Mesenchymal stem cell (in vitro differentiated cells and primary cell): Measurements from ENCODE around the gene FAM168B.

ENCODE experiments used
- DNase-seq: peaks from one replicate; pipeline ENCODE4 v3.0.0-alpha.2; 2013
- H2AFZ ChIP-seq: one replicate; pipeline ENCODE4 v1.6.1; 2013; ENCODE audit warnings: low read depth, mild to moderate bottlenecking, control low read depth, inconsistent platforms, low read length, moderate library complexity
- H2AK5ac ChIP-seq: 2 replicates; pipeline ENCODE4 v1.6.1; 2013; ENCODE audit warnings: low read length, moderate library complexity, mild to moderate bottlenecking, inconsistent platforms; ENCODE audit not compliant: severe bottlenecking
- H2BK120ac ChIP-seq: one replicate; pipeline ENCODE4 v1.6.1; 2013; ENCODE audit warnings: low read depth, mild to moderate bottlenecking, inconsistent platforms, low read length, moderate library complexity
- H2BK12ac ChIP-seq, 2 experiments: one replicate each; pipeline ENCODE4 v1.6.1; 2013; ENCODE audit warnings: inconsistent platforms in 2 of 2, low read length in 2 of 2, mild to moderate bottlenecking in 2 of 2, moderate library complexity in 2 of 2, control low read depth in 1 of 2
- H2BK15ac ChIP-seq: one replicate; pipeline ENCODE4 v1.6.1; 2013; ENCODE audit warnings: mild to moderate bottlenecking, low read depth, inconsistent platforms; ENCODE audit not compliant: poor library complexity, severe bottlenecking
- H2BK5ac ChIP-seq: 2 replicates; pipeline ENCODE4 v1.6.1; 2013; ENCODE audit warnings: low read depth, mild to moderate bottlenecking, low read length, control low read depth, inconsistent platforms; ENCODE audit not compliant: poor library complexity, severe bottlenecking
- H3K14ac ChIP-seq, 2 experiments: one replicate each; pipeline ENCODE4 v1.6.1; 2013; ENCODE audit warnings: inconsistent platforms in 2 of 2, low read length in 2 of 2, control low read depth in 1 of 2, mild to moderate bottlenecking in 1 of 2, moderate library complexity in 1 of 2
- H3K18ac ChIP-seq, 2 experiments: one replicate each; pipeline ENCODE4 v1.6.1; 2013; ENCODE audit warnings: inconsistent platforms in 2 of 2, low read length in 2 of 2, control low read depth in 1 of 2, low read depth in 1 of 2, mild to moderate bottlenecking in 1 of 2
- H3K23ac ChIP-seq, 2 experiments: one replicate each; pipeline ENCODE4 v1.6.1; 2013; ENCODE audit warnings: inconsistent platforms in 2 of 2, low read length in 2 of 2, mild to moderate bottlenecking in 2 of 2, moderate library complexity in 2 of 2, control low read depth in 1 of 2
- H3K27ac ChIP-seq: 2 replicates; pipeline ENCODE4 v1.5.1; 2013; ENCODE audit warnings: mild to moderate bottlenecking, moderate library complexity, low read length, control low read depth, inconsistent platforms; ENCODE audit not compliant: poor library complexity, severe bottlenecking
- H3K27me3 ChIP-seq, 2 experiments: 2 replicates each; pipeline versions ENCODE4 v1.6.1 to v1.7.0; 2013; ENCODE audit warnings: low read length in 2 of 2, mild to moderate bottlenecking in 2 of 2, moderate library complexity in 2 of 2, control low read depth in 1 of 2, inconsistent platforms in 1 of 2; ENCODE audit not compliant: control insufficient read depth in 1 of 2, insufficient read depth in 1 of 2
- H3K36me3 ChIP-seq, 2 experiments: 2 replicates each; pipeline versions ENCODE4 v1.6.1 to v1.7.0; 2013; ENCODE audit warnings: low read length in 2 of 2, control low read depth in 1 of 2, inconsistent platforms in 1 of 2, low read depth in 1 of 2, mild to moderate bottlenecking in 1 of 2; ENCODE audit not compliant: insufficient read depth in 2 of 2, control insufficient read depth in 1 of 2
- H3K4ac ChIP-seq, 2 experiments: one replicate each; pipeline ENCODE4 v1.6.1; 2013; ENCODE audit warnings: inconsistent platforms in 2 of 2, low read length in 2 of 2, mild to moderate bottlenecking in 2 of 2, moderate library complexity in 2 of 2, control low read depth in 1 of 2, low read depth in 1 of 2
- H3K4me1 ChIP-seq: 2 replicates; pipeline ENCODE4 v1.6.1; 2013; ENCODE audit warnings: low read depth, low read length, control low read depth; ENCODE audit not compliant: control insufficient read depth, insufficient read depth
- H3K4me2 ChIP-seq: 2 replicates; pipeline ENCODE4 v1.6.1; 2013; ENCODE audit warnings: low read length, mild to moderate bottlenecking, inconsistent platforms; ENCODE audit not compliant: poor library complexity, severe bottlenecking
- H3K4me3 ChIP-seq, 2 experiments: 2 replicates each; pipeline versions ENCODE4 v1.5.1 to v1.7.0; 2013; ENCODE audit warnings: low read length in 2 of 2, mild to moderate bottlenecking in 2 of 2, control low read depth in 1 of 2, low read depth in 1 of 2; ENCODE audit not compliant: insufficient read depth in 1 of 2
- H3K79me1 ChIP-seq: replicated peaks from 2 replicates; pipeline ENCODE4 v1.6.1; 2013; ENCODE audit warnings: mild to moderate bottlenecking, control low read depth, low read length, inconsistent platforms; ENCODE audit not compliant: poor library complexity, severe bottlenecking
- H3K9ac ChIP-seq: 2 replicates; pipeline ENCODE4 v1.7.0; 2013; ENCODE audit warnings: mild to moderate bottlenecking, low read length, moderate library complexity
- H3K9me3 ChIP-seq: 2 replicates; pipeline ENCODE4 v1.7.0; 2013; ENCODE audit warnings: mild to moderate bottlenecking, low read length; ENCODE audit not compliant: control insufficient read depth
- H4K8ac ChIP-seq: one replicate; pipeline ENCODE4 v1.6.1; 2013; ENCODE audit warnings: inconsistent platforms, mild to moderate bottlenecking, low read length, moderate library complexity
- H4K91ac ChIP-seq: one replicate; pipeline ENCODE4 v1.6.1; 2013; ENCODE audit warnings: mild to moderate bottlenecking, low read length, inconsistent platforms
- WGBS: methylation state at CpG from one replicate; pipeline ENCODE4 v1.1.7; 2013; ENCODE audit warnings: mixed read lengths; 5-methylcytosine and 5-hydroxymethylcytosine counted together

Gene FAM168B

GRCh38 chr2:131112529-131112928, 19.3 kb upstream of the FAM168B start:
- no peak overlapping the region for H3K14ac ChIP-seq
- H4K8ac ChIP-seq: no peak overlapping the region
- H3K9me3 ChIP-seq: no peaks in the 10 kb centered on the region
- no peak overlapping the region for H2AK5ac ChIP-seq
- no peak overlapping the region for H3K27ac ChIP-seq
- H3K4me2 ChIP-seq: no peak overlapping the region
- H2AFZ ChIP-seq: no peak overlapping the region
- no peak overlapping the region for H4K91ac ChIP-seq
- no peak overlapping the region for H2BK15ac ChIP-seq
- no peak overlapping the region for H3K4ac ChIP-seq
- no peaks in the 10 kb centered on the region for H3K27me3 ChIP-seq
- H3K9ac ChIP-seq: no peak overlapping the region
- H2BK5ac ChIP-seq: no peak overlapping the region
- H3K36me3 ChIP-seq: peaks cover 9 to 24% of the 10 kb centered on the region in 2 experiments
- no peak overlapping the region for H3K23ac ChIP-seq
- peaks cover 15% of the 10 kb centered on the region for H3K79me1 ChIP-seq
- 83% methylated on average over 2 of the region's 2 CpGs for WGBS
- H3K18ac ChIP-seq: peak overlapping the region in 1 of 2 experiments; percentile 43
- H3K4me1 ChIP-seq: peaks cover 6% of the 10 kb centered on the region
- DNase-seq: peak; percentile 33
- no peak overlapping the region for H2BK120ac ChIP-seq
- no peak overlapping the region for H2BK12ac ChIP-seq
- H3K4me3 ChIP-seq: no peak overlapping the region

GRCh38 chr2:131105950-131106801, 12.9 kb upstream of the FAM168B start:
- Histone ChIP-seq H4K8ac (peak overlapping the region; percentile 10), H3K9me3 (no peaks in the 10 kb centered on the region), H3K9ac (peak overlapping the region; percentile 98), H2AFZ (peak overlapping the region; percentile 27), H3K27me3 (no peaks in the 10 kb centered on the region), H3K4me3 (peak overlapping the region; percentile 96 to 99), H3K36me3 (peaks cover 4 to 11% of the 10 kb centered on the region in 2 experiments), H2BK15ac (peak overlapping the region; percentile 99), H3K23ac (peak overlapping the region in 1 of 2 experiments; percentile 100), H4K91ac (peak overlapping the region; percentile 59), H3K4me1 (peaks cover 11% of the 10 kb centered on the region), H2BK120ac (peak overlapping the region; percentile 85), H3K79me1 (peaks cover 3% of the 10 kb centered on the region), H2BK5ac (peak overlapping the region; percentile 73), H3K4me2 (peak overlapping the region; percentile 95), H2AK5ac (no peak overlapping the region), H3K14ac (peak overlapping the region in 1 of 2 experiments; percentile 98), H3K18ac (peak overlapping the region; percentile 83 to 95), H2BK12ac (peak overlapping the region; percentile 63 to 83), H3K27ac (peak overlapping the region; percentile 90), H3K4ac (peak overlapping the region in 1 of 2 experiments; percentile 89)
- DNase-seq: peak; percentile 80
- 10% methylated on average over 12 of the region's 19 CpGs for WGBS

- H4K91ac ChIP-seq: peak within 1 kb of the TSS; percentile 94
- peak within 1 kb of the TSS; percentile 73 for H2BK5ac ChIP-seq
- H3K14ac ChIP-seq: peak within 1 kb of the TSS in 1 of 2 experiments; percentile 98
- peaks cover 2 to 5% of the 10 kb centered on the region in 2 experiments for H3K36me3 ChIP-seq
- no peaks in the 10 kb centered on the region for H3K27me3 ChIP-seq
- peaks cover 2% of the 10 kb centered on the region for H3K79me1 ChIP-seq
- H3K9me3 ChIP-seq: no peaks in the 10 kb centered on the region
- H2AFZ ChIP-seq: peak within 1 kb of the TSS; percentile 88
- H3K23ac ChIP-seq: no peak within 1 kb of the TSS
- H2BK15ac ChIP-seq: peak within 1 kb of the TSS; percentile 99
- H3K18ac ChIP-seq: peak within 1 kb of the TSS; percentile 83 to 85
- peak within 1 kb of the TSS; percentile 85 for H2BK120ac ChIP-seq
- H2AK5ac ChIP-seq: no peak within 1 kb of the TSS
- peak within 1 kb of the TSS; percentile 60 to 83 for H2BK12ac ChIP-seq
- H3K27ac ChIP-seq: peak within 1 kb of the TSS; percentile 92
- peak within 1 kb of the TSS; percentile 93 for H4K8ac ChIP-seq
- peak; percentile 89 for DNase-seq
- under 1% methylated on average over 58 of the region's 66 CpGs for WGBS
- H3K4me2 ChIP-seq: peak within 1 kb of the TSS; percentile 95
- H3K4me3 ChIP-seq: peak within 1 kb of the TSS; percentile 96 to 99
- H3K9ac ChIP-seq: peak within 1 kb of the TSS; percentile 98
- H3K4ac ChIP-seq: peak within 1 kb of the TSS; percentile 13 to 89
- peaks cover 10% of the 10 kb centered on the region for H3K4me1 ChIP-seq
Measured at GRCh38 chr2:131105156-131105949, 12.1 kb upstream of the FAM168B start, which contains the start of gene PLEKHB2. PLEKHB2 (plus strand) TSS chr2:131105336; CDS start chr2:131120942, 15,606 bp downstream.
